GM12892 (cell line): ENCODE data around the gene CHST8.

Source experiments
- POLR2A ChIP-seq: IDR thresholded peaks from 2 replicates; pipeline ENCODE4 v1.6.1; 2011; ENCODE audit warnings: low read depth, low read length, control low read depth
- TAF1 ChIP-seq: IDR thresholded peaks from 2 replicates; pipeline ENCODE4 v1.6.1; 2011; ENCODE audit warnings: low read depth, mild to moderate bottlenecking, control low read depth, low read length, borderline replicate concordance

- no peak for TF ChIP-seq POLR2A
- no peak for TF ChIP-seq TAF1
Measured at GRCh38 chr19:33799476-33799875, 177.7 kb downstream of the CHST8 start.
